Astrocyte of the cerebellum (primary cell): ENCODE data around the gene CFAP99.
"Not testable (repeated sequence)": the region's sequence is repeated elsewhere in the genome, so short reads cannot be mapped to it uniquely, and the experiment has no call there.

ENCODE experiments used
- DNase-seq: peaks from one replicate; pipeline ENCODE4 v3.0.0-alpha.2; 2011; ENCODE audit warnings: low read depth
- H3K4me3 ChIP-seq: 2 replicates; pipeline ENCODE4 v1.5.1; 2011; ENCODE audit warnings: mild to moderate bottlenecking, low read depth, low read length, moderate library complexity
- in situ Hi-C: cut with HindIII; loops from 2 replicates; pipeline ENCODE4 v1.10.0; 2017; ENCODE audit warnings: low sequenced_read_pairs
- TF ChIP-seq, protein P1 (sequence below): IDR thresholded peaks from 2 replicates; pipeline ENCODE4 v1.5.1; 2012; ENCODE audit warnings: low read length, low read depth, moderate library complexity, mild to moderate bottlenecking; ENCODE audit errors: missing control alignments

Gene CFAP99

DNA sequence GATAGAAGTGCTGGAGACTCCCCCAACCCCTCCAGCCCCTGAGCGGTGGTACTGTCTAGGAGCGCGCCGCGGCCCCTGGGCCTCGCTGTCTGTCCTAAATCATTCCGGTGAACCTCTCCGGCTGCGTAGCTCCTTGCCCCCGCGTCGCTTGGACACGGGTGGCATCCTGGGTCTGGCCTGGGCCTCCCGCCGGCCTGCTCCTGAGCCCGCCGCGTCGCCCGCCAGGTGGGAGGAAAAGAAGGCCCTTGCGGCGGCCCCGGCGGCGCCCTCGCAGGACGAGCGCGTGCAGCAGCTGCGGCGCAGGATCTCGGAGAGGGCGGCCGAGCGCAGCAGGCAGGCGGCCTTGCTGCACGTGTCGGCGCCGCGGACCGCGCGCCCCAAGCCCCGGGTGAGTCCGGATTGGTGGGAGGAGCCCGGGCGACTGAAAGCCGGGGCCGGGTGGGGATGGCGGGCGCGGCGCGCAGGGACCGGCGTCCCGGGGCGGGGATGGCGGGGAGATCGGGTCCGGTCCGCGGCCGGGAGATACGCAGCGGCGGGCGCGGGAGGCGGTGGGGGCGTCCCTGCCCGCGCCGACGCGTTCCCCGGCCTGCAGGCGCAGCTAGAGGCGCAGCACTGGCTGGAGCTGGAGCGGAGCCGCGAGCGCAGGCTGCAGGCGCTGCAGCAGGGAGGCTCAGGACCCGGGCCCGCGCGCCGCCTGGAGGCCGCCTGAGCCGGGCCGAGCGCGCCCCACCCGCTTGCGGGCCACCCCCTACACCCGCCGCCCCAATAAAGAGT is 43.6 kb downstream of the CFAP99 start:
- in situ Hi-C loops: no loop called here
- DNase-seq: peak; percentile 29
- TF ChIP-seq, protein P1, sequence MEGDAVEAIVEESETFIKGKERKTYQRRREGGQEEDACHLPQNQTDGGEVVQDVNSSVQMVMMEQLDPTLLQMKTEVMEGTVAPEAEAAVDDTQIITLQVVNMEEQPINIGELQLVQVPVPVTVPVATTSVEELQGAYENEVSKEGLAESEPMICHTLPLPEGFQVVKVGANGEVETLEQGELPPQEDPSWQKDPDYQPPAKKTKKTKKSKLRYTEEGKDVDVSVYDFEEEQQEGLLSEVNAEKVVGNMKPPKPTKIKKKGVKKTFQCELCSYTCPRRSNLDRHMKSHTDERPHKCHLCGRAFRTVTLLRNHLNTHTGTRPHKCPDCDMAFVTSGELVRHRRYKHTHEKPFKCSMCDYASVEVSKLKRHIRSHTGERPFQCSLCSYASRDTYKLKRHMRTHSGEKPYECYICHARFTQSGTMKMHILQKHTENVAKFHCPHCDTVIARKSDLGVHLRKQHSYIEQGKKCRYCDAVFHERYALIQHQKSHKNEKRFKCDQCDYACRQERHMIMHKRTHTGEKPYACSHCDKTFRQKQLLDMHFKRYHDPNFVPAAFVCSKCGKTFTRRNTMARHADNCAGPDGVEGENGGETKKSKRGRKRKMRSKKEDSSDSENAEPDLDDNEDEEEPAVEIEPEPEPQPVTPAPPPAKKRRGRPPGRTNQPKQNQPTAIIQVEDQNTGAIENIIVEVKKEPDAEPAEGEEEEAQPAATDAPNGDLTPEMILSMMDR: peak; percentile 25
- H3K4me3 ChIP-seq: peak overlapping the region; percentile 29

DNA sequence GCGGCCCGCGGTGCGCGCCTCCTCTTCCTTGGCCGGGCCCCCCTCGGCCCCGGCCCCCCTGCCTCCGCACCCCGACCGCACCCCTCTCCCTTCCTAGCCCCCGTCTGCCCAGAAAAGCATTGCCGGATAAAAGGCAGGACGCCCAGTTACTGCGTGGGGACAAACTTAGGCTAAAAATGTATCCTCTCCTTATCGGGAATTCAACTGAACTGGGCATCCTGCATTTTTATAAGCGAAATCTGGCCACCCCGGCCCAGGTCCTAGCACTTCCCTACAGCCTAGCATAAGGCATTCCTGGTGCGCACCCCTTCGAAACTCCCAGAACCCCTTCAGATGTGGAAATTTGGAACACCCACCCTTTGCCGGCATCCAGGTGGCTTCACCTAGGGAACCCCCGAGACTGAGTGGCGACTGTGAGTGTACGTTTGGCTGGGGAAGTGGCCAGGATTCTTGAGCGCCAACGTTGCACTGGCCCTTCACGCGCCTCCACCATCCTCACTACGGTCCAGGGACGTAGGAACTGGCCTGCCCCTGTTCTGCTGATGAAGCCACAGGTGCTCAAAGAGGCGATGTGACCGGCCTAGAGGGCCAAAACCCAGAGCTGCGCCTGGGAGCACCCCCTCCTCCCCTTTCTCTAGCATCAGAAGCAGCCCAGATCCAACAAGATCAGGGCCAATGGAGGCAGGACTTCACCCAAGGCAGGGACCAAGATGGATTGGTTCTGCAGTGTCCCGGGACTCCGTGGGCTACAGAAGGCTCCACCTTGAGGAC is 44.4 kb downstream of the CFAP99 start:
- H3K4me3 ChIP-seq: peak overlapping the region; percentile 29
- no peak for DNase-seq
- TF ChIP-seq, protein P1: peak; percentile 4
- in situ Hi-C loops: no loop called here

DNA sequence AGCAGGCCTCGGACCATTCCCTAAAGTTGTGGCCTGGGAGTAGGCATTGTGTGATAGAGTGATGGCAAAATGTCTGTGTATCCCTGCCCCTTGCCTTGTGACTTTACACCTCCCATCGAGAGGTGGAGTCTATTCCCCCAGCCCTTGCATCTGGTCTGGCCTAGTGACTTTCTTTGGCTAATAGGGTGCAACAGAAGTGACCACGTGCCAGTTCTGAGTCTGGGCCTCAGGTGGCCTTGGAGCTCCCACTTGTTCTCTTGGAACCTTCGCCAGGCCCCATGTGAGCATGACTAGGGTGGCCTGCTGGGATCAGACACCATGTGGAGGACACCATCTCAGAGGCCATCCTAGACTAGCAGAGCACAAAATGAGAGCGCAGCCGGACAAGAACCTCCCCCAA is 46.3 kb downstream of the CFAP99 start:
- TF ChIP-seq, protein P1: no peak
- in situ Hi-C loops: no loop called here
- DNase-seq: no peak
- no peak overlapping the region for H3K4me3 ChIP-seq

DNA sequence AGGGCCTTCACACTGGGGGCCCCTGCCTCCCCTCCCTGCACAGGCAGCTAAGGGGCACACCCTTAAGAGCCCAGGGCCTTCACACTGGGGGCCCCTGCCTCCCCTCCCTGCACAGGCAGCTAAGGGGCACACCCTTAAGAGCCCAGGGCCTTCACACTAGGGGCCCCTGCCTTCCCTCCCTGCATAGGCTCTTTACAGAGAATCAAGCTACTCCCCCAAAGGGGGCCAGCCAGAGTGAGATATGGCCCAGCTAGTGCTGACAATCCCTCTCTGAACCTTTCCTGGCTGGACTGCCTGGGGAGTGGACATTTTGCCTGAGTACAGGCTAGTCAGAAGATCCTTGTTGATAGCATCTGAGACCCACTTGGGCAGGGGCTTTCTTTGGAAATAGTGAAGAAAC is 46.8 kb downstream of the CFAP99 start:
- H3K4me3 ChIP-seq, DNase-seq, in situ Hi-C loops: not testable (repeated sequence)

DNA sequence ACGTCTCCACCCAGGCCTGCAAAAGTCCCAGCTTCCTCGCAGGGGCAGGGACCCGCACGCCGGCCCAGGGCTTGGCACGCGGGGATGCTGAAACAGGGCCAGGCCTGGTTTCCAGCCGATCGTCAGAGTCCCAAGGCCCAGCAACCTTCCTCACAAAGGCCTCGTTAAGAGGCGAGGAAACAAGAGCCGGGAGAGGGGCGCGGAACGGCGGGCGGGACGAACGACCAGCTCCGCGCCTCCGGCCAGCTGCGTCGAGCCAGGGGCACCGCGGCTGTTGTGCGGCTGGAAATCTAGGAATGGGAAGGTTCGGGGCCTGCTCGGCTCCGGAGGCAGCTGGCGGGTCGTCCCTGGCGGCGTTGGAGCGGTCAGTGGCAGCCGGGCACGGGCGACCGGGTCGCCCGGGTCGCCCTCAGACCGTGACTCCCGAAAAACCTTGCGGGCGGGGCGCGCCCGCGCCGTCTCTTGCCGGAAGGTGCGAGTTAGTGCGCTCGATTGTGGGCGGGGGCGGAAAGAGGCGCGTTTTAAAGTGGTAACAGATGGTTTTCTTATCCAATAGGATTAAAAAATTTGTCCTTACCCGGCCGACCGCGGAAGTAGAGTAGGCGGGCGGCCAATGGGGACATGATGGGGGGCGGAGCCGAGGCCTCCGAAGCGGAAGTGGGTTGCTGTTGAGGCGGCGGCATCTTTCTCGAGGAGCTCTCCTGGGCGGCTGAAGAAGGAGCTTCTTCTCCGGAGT is 49.9 kb downstream of the CFAP99 start, which contains the start of gene RNF4:
RNF4 (plus strand) TSS at position 651 of the 736 bp plus-strand sequence. CDS start 21,388 bp downstream, outside the sequence.
- peak; percentile 88 for DNase-seq
- TF ChIP-seq, protein P1: no peak
- peak within 1 kb of the TSS; percentile 99 for H3K4me3 ChIP-seq
- in situ Hi-C loops: no loop called here

DNA sequence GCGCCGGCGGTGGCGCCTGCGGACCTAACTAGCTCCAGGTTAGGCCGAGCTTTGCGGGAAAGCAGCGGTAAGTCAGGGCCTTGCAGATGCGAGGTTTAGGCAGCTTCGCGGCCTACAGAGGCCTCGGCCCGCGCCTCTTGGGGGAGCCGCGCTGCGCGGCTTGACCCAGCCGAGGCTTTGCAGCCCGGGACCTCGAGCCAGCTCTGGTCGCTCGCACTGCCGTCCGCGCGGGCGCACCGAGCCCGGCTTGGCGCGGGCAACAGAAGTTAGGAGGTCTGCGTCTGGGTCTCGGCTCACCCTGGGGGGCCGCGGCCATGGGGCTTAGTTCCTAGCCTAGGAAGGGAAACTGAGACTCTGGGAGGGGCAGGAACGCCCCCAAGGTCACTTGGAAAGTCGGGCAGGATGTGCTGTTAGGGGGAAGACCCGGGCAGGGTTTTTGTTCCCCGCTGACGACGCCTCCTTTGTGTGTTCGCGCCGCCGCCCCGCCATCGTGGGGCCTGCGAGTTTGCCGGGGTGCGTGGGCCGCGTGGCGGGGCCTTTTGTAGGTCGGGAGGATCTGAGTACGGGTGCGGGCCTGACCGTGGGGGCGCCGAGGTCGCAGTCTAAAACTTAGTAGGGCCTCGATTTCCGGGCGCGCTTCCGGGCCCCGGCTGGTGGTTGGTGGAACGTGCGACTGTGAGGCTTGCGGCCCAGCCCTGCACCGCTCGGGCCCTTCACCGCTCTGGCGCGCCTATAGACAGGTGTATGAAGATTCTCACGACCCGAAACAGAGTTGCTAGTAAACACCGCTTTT is 50.6 kb downstream of the CFAP99 start:
- no peak for DNase-seq
- H3K4me3 ChIP-seq: peak overlapping the region; percentile 99
- in situ Hi-C loops: no loop called here
- TF ChIP-seq, protein P1: no peak
